Heart left ventricle (tissue), 16 donors: Measurements from ENCODE around the gene MEF2B. TPM values are rescaled to one million over a fixed set of nuclear protein-coding genes. Genes with fewer than 3 reads are reported as not detected.

ENCODE experiments used
- ATAC-seq, 4 donors: fragments of 200-7000 bp; cut with Tn5 transposase; one replicate each; pipeline ENCODE4 v1.9.1; 2020 to 2022; ENCODE audit warnings: moderate library complexity in 4 of 4, mild to moderate bottlenecking in 3 of 4, moderate number of reproducible peaks in 1 of 4
- DNase-seq, 5 donors: peaks; one replicate each; pipeline ENCODE4 v3.0.0-alpha.2; 2020
- H3K27ac ChIP-seq, 12 donors: fragments of 200-600 bp; sonication (generic) in 4 of 12; one replicate each; pipeline versions ENCODE4 v1.5.0 to v1.8.0; 2016 to 2022; ENCODE audit warnings: mild to moderate bottlenecking in 2 of 12
- H3K27me3 ChIP-seq, 9 donors: fragments of 200-600 bp; sonication (generic) in 2 of 9; one replicate each; pipeline versions ENCODE4 v1.5.1 to v1.8.0; 2016 to 2022; ENCODE audit warnings: mild to moderate bottlenecking in 3 of 9
- H3K36me3 ChIP-seq, 9 donors: fragments of 200-600 bp; sonication (generic) in 2 of 9; one replicate each; pipeline versions ENCODE4 v1.5.0 to v1.8.0; 2018 to 2022; ENCODE audit warnings: mild to moderate bottlenecking in 2 of 9
- H3K4me1 ChIP-seq, 12 donors: fragments of 200-600 bp; sonication (generic) in 4 of 12; one replicate each; pipeline versions ENCODE4 v1.5.0 to v1.8.0; 2016 to 2022; ENCODE audit warnings: mild to moderate bottlenecking in 3 of 12
- H3K4me3 ChIP-seq, 12 donors: fragments of 200-600 bp; sonication (generic) in 4 of 12; one replicate each; pipeline versions ENCODE4 v1.5.0 to v1.8.0; 2017 to 2022; ENCODE audit warnings: mild to moderate bottlenecking in 9 of 12, moderate library complexity in 4 of 12
- H3K9me3 ChIP-seq, 12 donors: fragments of 200-600 bp; sonication (generic) in 4 of 12; one replicate each; pipeline versions ENCODE4 v1.5.0 to v1.8.0; 2016 to 2022; ENCODE audit warnings: mild to moderate bottlenecking in 1 of 12
- POLR2A ChIP-seq, 2 donors: fragments of 450-650 bp; IDR thresholded peaks; one replicate each; pipeline ENCODE4 v1.6.1; 2017; ENCODE audit warnings: antibody characterized with exemption in 2 of 2, mild to moderate bottlenecking in 2 of 2, moderate library complexity in 2 of 2
- WGBS, 4 donors: extraction: QIAGEN DNeasy Blood & Tissue Kit in 2 of 4; methylation state at CpG; one replicate each; pipeline versions ENCODE4 v1.1.5 to v1.1.7; 2013 to 2018; 5-methylcytosine and 5-hydroxymethylcytosine counted together
- intact Hi-C, 10 donors: fragments of 100-400 bp; cut with DNase I; formaldehyde crosslinking; loops; one replicate each; pipeline versions ENCODE4 v1.11.1 to v1.14.2; 2022
- polyA plus RNA-seq, 2 donors: library from polyadenylated mRNA; stranded (reverse); fragments of 200-250 nt; gene quantifications; one replicate each; pipeline ENCODE4 v1.2.3, GENCODE V29; 2013
- total RNA-seq, 9 donors: library from RNA; depleted of rRNA in 2 of 9; stranded (reverse); fragments of >200 nt in 2 of 9; fragmentation: NEBNext Ultra II Directional in 3 of 9; extraction: Animal tissue kit (Norgen Biotek cat#: 25700) in 3 of 9; gene quantifications; one replicate each; pipeline versions ENCODE4 v1.1.0 to v1.2.4, GENCODE V29; 2016 to 2023
- TF ChIP-seq, protein P1 (sequence below), 12 donors: fragments of 200-600 bp; sonication (generic) in 4 of 12; IDR thresholded peaks; one replicate each; pipeline versions ENCODE4 v1.5.0 to v1.8.0; 2018 to 2022; ENCODE audit warnings: antibody characterized with exemption in 12 of 12, mild to moderate bottlenecking in 5 of 12
- donor health status: ischemic (EF 13 %, LVEDD 7.1; RV severe dilation, severe dysfunction).
- donor health status: healthy with polysubstance abuse.
- donor health status: DM: no; HTN: yes; CAD: no.
- donor health status: DM: no; HTN: no; CAD: no.
- donor health status: ischemic (EF 25% LVEDD 6.9; RV normal size, moderate dysfunction).
- donor health status: ischemic (EF 25% LVEDD 5.7; RV mildly dilated, moderate dysfunction).
- donor health status: healthy.
- donor health status: DM: yes; HTN: yes; CAD: no.
- donor health status: ischemic (EF 35%, LVEDD 5.7; RV mildly dilated, moderate dysfunction).
- donor health status: nonischemic (EF 11% LVEDD 7.7; RV severe dilation, severe dysfunction).
- donor health status: DM: yes; HTN: yes; CAD: no.
- donor health status: PGD.
- donor health status: ischemic (EF 29% LVEDD 5.4; RV normal size, mild dysfunction).
- donor health status: nonischemic (EF 23%, LVEDD 6.1; RV moderate dilation, normal function).

MEF2B gene
- total and polyA plus RNA-seq, 11 donors, result 0.23 to 0.92 (median 0.41) TPM; not detected in 1

DNA sequence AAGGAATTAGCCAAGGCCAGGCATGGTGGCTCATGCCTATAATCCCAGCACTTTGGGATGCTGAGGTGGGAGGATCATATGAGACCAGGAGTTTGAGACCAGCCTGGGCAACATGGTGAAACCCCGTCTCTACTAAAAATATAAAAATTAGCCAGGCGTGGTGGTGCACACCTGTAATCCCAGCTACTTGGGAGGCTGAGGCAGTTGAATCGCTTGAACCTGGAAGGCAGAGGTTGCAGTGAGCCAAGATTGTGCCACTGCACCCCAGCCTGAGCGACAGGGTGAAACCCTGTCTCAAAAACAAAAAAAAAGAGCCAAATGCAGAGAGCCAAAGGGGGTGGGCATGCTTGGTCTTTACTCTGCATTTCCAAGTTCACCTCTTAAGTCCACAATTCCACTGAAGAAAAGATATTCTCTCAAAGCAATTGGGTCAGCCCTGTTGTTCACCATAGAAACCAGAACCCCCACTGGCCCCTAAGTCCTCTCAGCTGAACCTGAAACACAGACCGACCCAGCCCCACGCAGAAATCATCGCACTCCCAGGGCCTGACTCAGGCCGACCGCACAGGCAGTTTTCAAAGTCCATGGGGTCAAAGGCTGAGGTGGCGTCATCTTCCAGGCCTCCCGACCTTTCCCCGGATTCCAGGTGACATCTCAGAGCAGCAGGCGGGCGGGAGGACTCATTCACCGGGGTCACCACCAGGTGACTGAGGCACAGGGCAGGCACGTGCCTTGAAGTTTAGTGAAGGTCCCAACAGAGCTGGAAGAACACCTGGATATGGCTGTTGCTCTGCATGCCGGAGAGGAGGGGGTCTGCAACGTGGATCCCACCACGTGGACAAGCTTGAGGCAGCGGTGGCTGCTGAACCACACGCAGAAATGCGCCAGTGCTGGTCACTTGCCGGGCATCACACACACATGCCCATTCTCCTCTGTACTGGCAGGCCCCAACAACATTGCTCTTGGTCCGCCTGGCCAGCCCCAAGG, 73.1 kb downstream of the MEF2B start:
- Histone ChIP-seq H3K36me3 (peaks cover 0 to 32% (median 18%) of the 10 kb centered on the region in 9 donors), H3K4me3 (no peak overlapping the region), H3K4me1 (peaks cover 0 to 4% (median 0%) of the 10 kb centered on the region in 12 donors), H3K27me3 (no peaks in the 10 kb centered on the region), H3K27ac (no peak overlapping the region), H3K9me3 (no peaks in the 10 kb centered on the region)
- ATAC-seq, result no peak
- no peak for DNase-seq
- TF ChIP-seq, protein P1, sequence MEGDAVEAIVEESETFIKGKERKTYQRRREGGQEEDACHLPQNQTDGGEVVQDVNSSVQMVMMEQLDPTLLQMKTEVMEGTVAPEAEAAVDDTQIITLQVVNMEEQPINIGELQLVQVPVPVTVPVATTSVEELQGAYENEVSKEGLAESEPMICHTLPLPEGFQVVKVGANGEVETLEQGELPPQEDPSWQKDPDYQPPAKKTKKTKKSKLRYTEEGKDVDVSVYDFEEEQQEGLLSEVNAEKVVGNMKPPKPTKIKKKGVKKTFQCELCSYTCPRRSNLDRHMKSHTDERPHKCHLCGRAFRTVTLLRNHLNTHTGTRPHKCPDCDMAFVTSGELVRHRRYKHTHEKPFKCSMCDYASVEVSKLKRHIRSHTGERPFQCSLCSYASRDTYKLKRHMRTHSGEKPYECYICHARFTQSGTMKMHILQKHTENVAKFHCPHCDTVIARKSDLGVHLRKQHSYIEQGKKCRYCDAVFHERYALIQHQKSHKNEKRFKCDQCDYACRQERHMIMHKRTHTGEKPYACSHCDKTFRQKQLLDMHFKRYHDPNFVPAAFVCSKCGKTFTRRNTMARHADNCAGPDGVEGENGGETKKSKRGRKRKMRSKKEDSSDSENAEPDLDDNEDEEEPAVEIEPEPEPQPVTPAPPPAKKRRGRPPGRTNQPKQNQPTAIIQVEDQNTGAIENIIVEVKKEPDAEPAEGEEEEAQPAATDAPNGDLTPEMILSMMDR (IDR thresholded peaks at IDR 0.05), result no peak
- no peak for TF ChIP-seq POLR2A (IDR thresholded peaks at IDR 0.05)
- 92 to 95% (median 94%) methylated on average over 24 of the region's 24 CpGs for whole genome bisulfite sequencing, 4 donors
- intact Hi-C loops, result no loop called here

DNA sequence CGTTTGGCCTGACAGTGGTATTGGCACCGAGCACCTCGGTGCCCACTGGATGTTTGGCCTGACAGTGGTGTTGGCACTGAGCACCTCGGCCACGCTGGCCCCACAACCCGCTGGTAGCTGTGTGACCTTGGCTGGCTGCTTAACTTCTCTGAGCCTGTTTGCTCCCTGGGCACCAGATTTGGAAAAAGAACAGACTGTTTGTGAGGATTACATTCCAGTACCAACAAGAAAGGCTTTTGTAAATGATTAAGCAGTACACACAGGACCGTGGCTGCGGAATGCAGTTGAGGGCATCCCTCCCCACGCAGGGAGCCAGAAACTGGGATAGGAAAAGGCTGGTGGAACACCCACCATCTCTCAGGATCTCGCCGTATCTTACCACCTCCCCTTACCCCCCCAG, 74.4 kb downstream of the MEF2B start:
- TF ChIP-seq, protein P1 (IDR thresholded peaks at IDR 0.05), result no peak
- no peak for TF ChIP-seq POLR2A (IDR thresholded peaks at IDR 0.05)
- DNase-seq (no peak), ATAC-seq (no peak)
- no peak overlapping the region for H3K4me3 ChIP-seq
- no peaks in the 10 kb centered on the region for H3K9me3 ChIP-seq
- peaks cover 0 to 27% (median 10%) of the 10 kb centered on the region in 9 donors for H3K36me3 ChIP-seq
- intact Hi-C loops, result no loop called here
- H3K27me3 ChIP-seq, result no peaks in the 10 kb centered on the region
- WGBS, 4 donors, result 83 to 87% (median 85%) methylated on average over 11 of the region's 11 CpGs
- H3K4me1 ChIP-seq, result peaks cover 0 to 4% (median 0%) of the 10 kb centered on the region in 12 donors
- no peak overlapping the region for H3K27ac ChIP-seq

Other genes with a start within 250 kb of the MEF2B start
- 10 to 100 TPM; 13.6 to 36.8 (median 16.4) TPM for gene HOMER3, start 229.0 kb downstream of the MEF2B start, total RNA-seq
- gene HOMER3, start 229.0 kb downstream of the MEF2B start, polyA plus RNA-seq, result 10 to 100 TPM; 27.4 to 32.4 TPM
- 10 to 100 TPM; 36.1 to 76.5 (median 59.4) TPM for gene SUGP2, start 136.7 kb downstream of the MEF2B start, total RNA-seq
- gene SUGP2, start 136.7 kb downstream of the MEF2B start, polyA plus RNA-seq, result 10 to 100 TPM; 36.8 to 47.8 TPM
- 10 to 100 TPM in 8 of 9 donors, 1 to 10 TPM in 1; 9.9 to 23.6 (median 18.0) TPM for gene ARMC6, start 136.7 kb downstream of the MEF2B start, total RNA-seq
- 10 to 100 TPM; 22.4 to 24.7 TPM for gene ARMC6, start 136.7 kb downstream of the MEF2B start, polyA plus RNA-seq
- 10 to 100 TPM; 15.7 to 28.0 (median 17.9) TPM for gene SLC25A42, start 106.3 kb downstream of the MEF2B start, total RNA-seq
- gene SLC25A42, start 106.3 kb downstream of the MEF2B start, polyA plus RNA-seq, result 10 to 100 TPM; 15.6 to 21.1 TPM
- gene TMEM161A, start 31.8 kb downstream of the MEF2B start, total RNA-seq, result 10 to 100 TPM; 12.3 to 29.7 (median 20.8) TPM
- gene TMEM161A, start 31.8 kb downstream of the MEF2B start, polyA plus RNA-seq, result 10 to 100 TPM; 22.1 to 26.1 TPM
- gene BORCS8, start 21.9 kb upstream of the MEF2B start, total RNA-seq, result 10 to 100 TPM; 14.4 to 28.9 (median 22.7) TPM
- gene BORCS8, start 21.9 kb upstream of the MEF2B start, polyA plus RNA-seq, result 10 to 100 TPM; 19.6 to 23.4 TPM
- 10 to 100 TPM; 26.5 to 45.7 (median 39.5) TPM for gene RFXANK, start 22.0 kb upstream of the MEF2B start, total RNA-seq
- gene RFXANK, start 22.0 kb upstream of the MEF2B start, polyA plus RNA-seq, result 10 to 100 TPM; 55.2 to 71.9 TPM
- gene NR2C2AP, start 33.2 kb upstream of the MEF2B start, total RNA-seq, result 10 to 100 TPM in 2 of 9 donors, 1 to 10 TPM in 7; 2.6 to 13.1 (median 5.7) TPM
- gene NR2C2AP, start 33.2 kb upstream of the MEF2B start, polyA plus RNA-seq, result 10 to 100 TPM in 1 of 2 donors, 1 to 10 TPM in 1; 6.7 to 26.2 TPM
- gene NCAN, start 41.7 kb upstream of the MEF2B start, total RNA-seq, result not detected
- gene NCAN, start 41.7 kb upstream of the MEF2B start, polyA plus RNA-seq, result not detected
- 1 to 10 TPM in 2 of 9 donors, under 1 TPM in 6, not detected in 1; 0.38 to 1.4 (median 0.65) TPM for gene TM6SF2, start 103.0 kb upstream of the MEF2B start, total RNA-seq
- gene TM6SF2, start 103.0 kb upstream of the MEF2B start, polyA plus RNA-seq, result under 1 TPM; 0.04 to 0.19 TPM
- 10 to 100 TPM; 34.2 to 53.4 (median 41.9) TPM for gene SUGP1, start 150.2 kb upstream of the MEF2B start, total RNA-seq
- 10 to 100 TPM; 28.7 to 41.0 TPM for gene SUGP1, start 150.2 kb upstream of the MEF2B start, polyA plus RNA-seq
- gene MAU2, start 150.6 kb upstream of the MEF2B start, total RNA-seq, result 10 to 100 TPM; 26.5 to 46.4 (median 32.0) TPM
- 10 to 100 TPM; 15.7 to 28.5 TPM for gene MAU2, start 150.6 kb upstream of the MEF2B start, polyA plus RNA-seq
- gene GATAD2A, start 235.4 kb upstream of the MEF2B start, total RNA-seq, result 10 to 100 TPM; 18.1 to 49.5 (median 35.5) TPM
- gene GATAD2A, start 235.4 kb upstream of the MEF2B start, polyA plus RNA-seq, result 10 to 100 TPM in 1 of 2 donors, 1 to 10 TPM in 1; 7.5 to 27.0 TPM